Sigmoid colon (tissue), 4 donors: Measurements from ENCODE around the gene LRRC55.

Experiments used
- CTCF ChIP-seq, 4 experiments: fragments of 450-650 bp in 3 of 4; fragments of 200-600 bp in 1 of 4; IDR thresholded peaks; one replicate each; pipeline ENCODE4 v1.5.1; 2016 to 2019; ENCODE audit warnings: antibody characterized with exemption in 4 of 4, mild to moderate bottlenecking in 3 of 4, moderate library complexity in 2 of 4
- EP300 ChIP-seq, 4 donors: sonication (generic); formaldehyde crosslinking; IDR thresholded peaks; one replicate each; pipeline ENCODE4 v1.6.1; 2017; ENCODE audit warnings: antibody characterized with exemption in 4 of 4
- POLR2AphosphoS5 ChIP-seq, 4 donors: sonication (generic); formaldehyde crosslinking; IDR thresholded peaks; one replicate each; pipeline ENCODE4 v1.6.1; 2017; ENCODE audit warnings: antibody characterized with exemption in 4 of 4

DNA sequence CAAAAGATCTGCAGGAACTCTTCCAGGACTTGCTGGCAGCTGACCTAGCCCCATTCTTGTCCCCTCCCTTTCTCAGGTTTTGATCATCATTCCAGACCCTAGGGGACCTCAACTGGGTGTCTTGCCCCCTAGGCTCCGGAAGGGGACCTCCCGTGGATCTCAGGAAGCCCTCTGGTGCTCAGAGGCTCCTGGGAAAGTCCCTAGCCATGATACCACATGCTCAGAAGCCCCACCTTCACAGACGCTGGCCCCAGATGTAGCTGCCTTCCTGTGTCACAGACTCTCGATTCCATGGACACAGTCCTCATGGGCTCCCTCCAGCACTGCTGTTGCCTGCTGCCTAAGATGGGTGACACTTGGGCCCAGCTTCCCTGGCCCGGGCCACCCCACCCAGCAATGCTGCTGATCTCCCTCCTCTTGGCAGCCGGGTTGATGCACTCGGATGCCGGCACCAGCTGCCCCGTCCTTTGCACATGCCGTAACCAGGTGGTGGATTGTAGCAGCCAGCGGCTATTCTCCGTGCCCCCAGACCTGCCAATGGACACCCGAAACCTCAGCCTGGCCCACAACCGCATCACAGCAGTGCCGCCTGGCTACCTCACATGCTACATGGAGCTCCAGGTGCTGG lies at the start of gene LRRC55:
- TF ChIP-seq CTCF (IDR thresholded peaks at IDR 0.05) = no peak
- no peak for TF ChIP-seq POLR2AphosphoS5 (IDR thresholded peaks at IDR 0.05)
- TF ChIP-seq EP300 (IDR thresholded peaks at IDR 0.05) = no peak
